HUES48 (cell line): ENCODE measurements around the gene PRKAR1B.

Experiments
- H3K27ac ChIP-seq: one replicate; pipeline ENCODE4 v1.7.0; 2013; ENCODE audit warnings: low read depth, low read length, inconsistent platforms
- H3K27me3 ChIP-seq: 2 replicates; pipeline ENCODE4 v1.6.1; 2013; ENCODE audit warnings: mild to moderate bottlenecking, low read length; ENCODE audit not compliant: control insufficient read depth, insufficient read depth
- H3K36me3 ChIP-seq: 2 replicates; pipeline ENCODE4 v1.6.1; 2013; ENCODE audit warnings: low read length; ENCODE audit not compliant: control insufficient read depth, insufficient read depth
- H3K4me1 ChIP-seq: 2 replicates; pipeline ENCODE4 v1.6.1; 2013; ENCODE audit warnings: mild to moderate bottlenecking, low read length; ENCODE audit not compliant: control insufficient read depth, insufficient read depth
- H3K4me3 ChIP-seq: 2 replicates; pipeline ENCODE4 v1.5.1; 2013; ENCODE audit warnings: mild to moderate bottlenecking, low read depth, low read length
- H3K9ac ChIP-seq: 2 replicates; pipeline ENCODE4 v1.6.1; 2013; ENCODE audit warnings: mild to moderate bottlenecking, low read depth, low read length, moderate library complexity
- H3K9me3 ChIP-seq: 2 replicates; pipeline ENCODE4 v1.6.1; 2013; ENCODE audit warnings: low read length; ENCODE audit not compliant: control insufficient read depth, insufficient read depth

Gene PRKAR1B

DNA sequence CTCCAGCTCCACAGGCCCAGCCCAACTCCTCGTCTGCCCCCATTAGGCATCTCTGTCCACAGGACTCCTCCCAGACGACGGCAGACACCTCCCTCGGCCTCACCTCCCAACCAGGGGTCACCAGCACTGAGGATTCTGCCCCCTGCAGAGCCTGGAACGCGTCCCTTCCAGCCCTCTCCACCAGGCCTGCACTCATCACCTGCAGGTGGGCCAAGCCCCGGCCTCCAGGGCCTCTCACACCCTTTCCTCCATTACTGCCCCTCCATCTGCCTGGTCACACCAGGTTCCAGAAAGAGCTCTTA is 164.8 kb downstream of the PRKAR1B start:
- no peaks in the 10 kb centered on the region for H3K9me3 ChIP-seq
- no peaks in the 10 kb centered on the region for H3K36me3 ChIP-seq
- H3K27ac ChIP-seq: no peak overlapping the region
- no peaks in the 10 kb centered on the region for H3K4me1 ChIP-seq
- H3K9ac ChIP-seq: no peak overlapping the region
- H3K4me3 ChIP-seq: no peak overlapping the region
- H3K27me3 ChIP-seq: no peaks in the 10 kb centered on the region

DNA sequence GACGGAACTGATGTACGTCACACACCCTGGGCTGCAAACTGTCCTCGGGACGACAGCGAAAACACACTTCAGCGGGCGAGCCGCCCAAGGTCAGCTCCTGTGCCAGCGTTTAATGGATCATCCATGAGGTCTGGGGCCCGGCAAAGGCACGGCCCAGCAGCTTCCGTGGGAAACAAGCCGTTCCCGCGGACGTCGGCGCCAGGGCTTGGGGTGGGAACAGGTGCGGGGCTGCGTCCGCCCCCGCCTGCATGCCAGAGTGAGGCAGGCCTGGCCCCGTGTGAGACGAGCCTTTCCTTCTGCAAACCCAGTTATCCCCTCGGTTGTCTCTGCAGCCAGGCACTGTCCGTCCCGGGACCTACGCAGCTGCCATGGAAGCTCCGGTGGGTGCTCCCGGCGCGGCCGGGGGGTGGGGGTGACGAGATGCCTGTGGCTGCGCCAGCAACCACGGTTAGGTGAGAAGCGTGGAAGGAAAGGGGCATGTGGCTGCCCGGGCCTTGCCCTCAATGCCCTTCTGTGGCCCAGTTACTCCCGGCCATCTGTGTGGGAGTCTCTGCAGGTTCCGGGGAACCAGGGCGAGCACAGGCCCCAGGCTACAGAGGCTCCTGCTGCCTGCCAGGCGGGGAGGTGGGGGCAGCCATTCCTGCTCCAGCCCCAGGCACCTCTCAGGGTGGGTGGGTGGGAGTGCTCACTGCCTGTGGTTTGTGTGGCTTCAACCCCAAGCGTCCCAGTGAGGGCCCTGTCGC is 165.3 kb downstream of the PRKAR1B start:
- H3K4me3 ChIP-seq: no peak overlapping the region
- H3K27ac ChIP-seq: no peak overlapping the region
- no peaks in the 10 kb centered on the region for H3K27me3 ChIP-seq
- H3K9ac ChIP-seq: no peak overlapping the region; the same call in 1 of the 2 replicates
- no peaks in the 10 kb centered on the region for H3K4me1 ChIP-seq
- no peaks in the 10 kb centered on the region for H3K36me3 ChIP-seq
- no peaks in the 10 kb centered on the region for H3K9me3 ChIP-seq

- no peak overlapping the region for H3K27ac ChIP-seq
- no peaks in the 10 kb centered on the region for H3K9me3 ChIP-seq
These were observed 166.0 kb downstream of the PRKAR1B start for GRCh38 chr7:560966-561630.

GRCh38 chr7:559396-559705 is 167.7 kb downstream of the PRKAR1B start:
- Histone ChIP-seq H3K9ac (no peak overlapping the region), H3K36me3 (no peaks in the 10 kb centered on the region), H3K4me1 (no peaks in the 10 kb centered on the region), H3K27ac (no peak overlapping the region), H3K27me3 (no peaks in the 10 kb centered on the region), H3K4me3 (no peak overlapping the region), H3K9me3 (no peaks in the 10 kb centered on the region)

More at GRCh38 chr7:560966-561630, 166.0 kb downstream of the PRKAR1B start:
- Histone ChIP-seq H3K4me3 (no peak overlapping the region), H3K4me1 (no peaks in the 10 kb centered on the region), H3K27me3 (no peaks in the 10 kb centered on the region), H3K9ac (no peak overlapping the region), H3K36me3 (no peaks in the 10 kb centered on the region)

GRCh38 chr7:557558-557881 is 169.6 kb downstream of the PRKAR1B start:
- no peak overlapping the region for H3K9ac ChIP-seq
- H3K9me3 ChIP-seq: no peaks in the 10 kb centered on the region

GRCh38 chr7:556837-557557 is 170.1 kb downstream of the PRKAR1B start:
- Histone ChIP-seq H3K9me3 (no peaks in the 10 kb centered on the region), H3K4me1 (no peaks in the 10 kb centered on the region), H3K4me3 (no peak overlapping the region), H3K27me3 (no peaks in the 10 kb centered on the region), H3K27ac (no peak overlapping the region), H3K36me3 (no peaks in the 10 kb centered on the region), H3K9ac (no peak overlapping the region)

More at GRCh38 chr7:557558-557881, 169.6 kb downstream of the PRKAR1B start:
- Histone ChIP-seq H3K36me3 (no peaks in the 10 kb centered on the region), H3K27ac (no peak overlapping the region), H3K27me3 (no peaks in the 10 kb centered on the region), H3K4me3 (no peak overlapping the region), H3K4me1 (no peaks in the 10 kb centered on the region)

GRCh38 chr7:556291-556826 is 170.7 kb downstream of the PRKAR1B start:
- H3K9me3 ChIP-seq: no peaks in the 10 kb centered on the region
- no peak overlapping the region for H3K4me3 ChIP-seq
- no peak overlapping the region for H3K27ac ChIP-seq
- H3K27me3 ChIP-seq: no peaks in the 10 kb centered on the region
- H3K36me3 ChIP-seq: no peaks in the 10 kb centered on the region
- H3K4me1 ChIP-seq: no peaks in the 10 kb centered on the region
- no peak overlapping the region for H3K9ac ChIP-seq

- Histone ChIP-seq H3K27ac (no peak overlapping the region), H3K4me3 (no peak overlapping the region), H3K36me3 (no peaks in the 10 kb centered on the region), H3K9ac (no peak overlapping the region), H3K4me1 (no peaks in the 10 kb centered on the region), H3K27me3 (no peaks in the 10 kb centered on the region), H3K9me3 (no peaks in the 10 kb centered on the region)
These were observed 171.4 kb downstream of the PRKAR1B start for GRCh38 chr7:555551-556160.

DNA sequence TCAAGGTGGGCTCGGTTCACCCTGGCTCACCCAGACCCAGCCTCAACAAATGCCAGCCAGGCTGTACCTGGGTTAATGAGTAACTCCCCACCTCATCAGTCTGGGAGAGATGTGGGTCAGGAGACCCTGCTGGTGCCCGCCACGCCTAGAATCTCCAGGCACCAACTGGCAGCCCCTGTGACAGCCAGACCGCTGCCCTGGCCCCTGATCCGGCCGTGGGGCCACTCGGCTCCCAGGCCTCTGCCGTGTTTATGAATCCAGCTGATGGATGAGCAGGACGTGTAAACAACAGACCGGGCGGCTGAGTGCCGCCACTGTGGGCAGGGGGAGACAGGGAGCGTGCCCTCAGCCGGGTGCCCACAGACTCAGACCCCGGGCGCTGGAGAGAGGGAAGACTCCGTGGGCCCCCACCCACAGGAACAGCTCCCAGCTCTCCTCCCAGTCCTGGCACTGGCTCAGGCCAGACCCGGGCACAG is 173.4 kb downstream of the PRKAR1B start:
- H3K4me3 ChIP-seq: no peak overlapping the region
- no peaks in the 10 kb centered on the region for H3K4me1 ChIP-seq
- no peak overlapping the region for H3K9ac ChIP-seq
- no peak overlapping the region for H3K27ac ChIP-seq
- no peaks in the 10 kb centered on the region for H3K36me3 ChIP-seq
- no peaks in the 10 kb centered on the region for H3K9me3 ChIP-seq
- no peaks in the 10 kb centered on the region for H3K27me3 ChIP-seq

DNA sequence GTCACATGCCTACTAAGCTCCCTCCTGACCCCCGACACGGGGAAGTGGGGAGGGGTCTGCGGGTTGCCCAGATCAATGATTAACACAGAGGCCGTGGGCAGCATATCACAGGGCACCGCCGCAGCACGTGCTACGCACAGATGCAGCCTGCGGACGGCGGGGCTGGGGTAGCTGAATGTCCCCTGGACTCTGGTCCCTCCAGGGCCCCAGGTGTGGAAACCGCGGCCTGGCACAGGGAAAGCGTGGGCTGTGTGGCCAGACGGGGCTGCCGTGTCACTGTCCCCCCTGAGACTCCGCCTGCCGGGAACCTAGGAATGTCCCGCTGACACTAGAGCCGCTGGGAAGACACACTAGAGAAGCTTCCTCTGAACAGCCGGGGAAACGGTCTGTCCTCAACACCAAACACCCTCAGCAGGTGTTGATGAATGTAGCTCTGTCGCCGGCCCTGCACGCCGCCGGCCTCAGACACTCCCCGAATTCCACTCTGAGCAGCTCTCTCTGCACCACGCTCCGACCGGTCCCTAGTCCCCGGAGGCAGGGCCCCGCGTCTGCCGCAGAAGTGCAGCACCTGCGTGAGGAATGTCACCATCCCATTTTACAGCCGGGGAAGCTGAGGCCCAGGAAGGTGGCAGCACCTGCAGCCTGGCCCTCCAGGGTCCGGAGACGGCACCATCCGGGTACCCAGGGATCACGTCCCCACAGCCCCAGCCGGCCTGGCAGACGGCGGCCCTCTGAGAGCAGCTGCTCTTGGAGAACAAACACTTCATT is 174.0 kb downstream of the PRKAR1B start:
- Histone ChIP-seq H3K9ac (no peak overlapping the region), H3K4me3 (no peak overlapping the region), H3K27ac (no peak overlapping the region), H3K4me1 (no peaks in the 10 kb centered on the region), H3K9me3 (no peaks in the 10 kb centered on the region), H3K27me3 (no peaks in the 10 kb centered on the region), H3K36me3 (no peaks in the 10 kb centered on the region)
